GM21576 (cell line): ENCODE measurements around the gene PLEKHH1.
"Not testable (repeated sequence)": the region's sequence is repeated elsewhere in the genome, so short reads cannot be mapped to it uniquely, and the experiment has no call there.

Source experiments
- ATAC-seq: cut with Tn5 transposase; IDR thresholded peaks from one replicate; pipeline ENCODE4 v1.9.1; 2021; ENCODE audit warnings: mild to moderate bottlenecking, moderate library complexity; ENCODE audit not compliant: unreplicated experiment

PLEKHH1 gene

GRCh38 chr14:67529947-67530935 is 2.8 kb upstream of the PLEKHH1 start:
- no peak for ATAC-seq

DNA sequence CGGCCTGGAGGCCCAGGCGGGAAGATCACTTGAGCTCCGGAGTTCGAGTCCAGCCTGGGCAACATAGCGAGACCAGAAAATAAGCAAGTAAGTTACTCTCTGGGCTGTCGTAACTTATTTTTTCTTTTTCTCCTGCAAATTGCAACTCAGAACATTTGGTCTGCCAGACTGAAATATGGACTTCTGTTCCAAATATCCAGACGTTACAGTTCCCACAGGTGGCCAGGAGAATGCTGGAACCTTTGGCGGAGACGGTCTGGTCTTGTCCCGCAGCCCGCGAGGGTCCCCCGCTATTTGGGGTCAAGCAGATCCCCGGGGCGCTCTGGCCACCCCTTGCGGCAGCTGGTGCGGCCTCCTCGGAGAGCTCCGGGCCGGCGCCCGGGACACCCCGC is 488 bp upstream of the PLEKHH1 start:
- ATAC-seq: no peak

DNA sequence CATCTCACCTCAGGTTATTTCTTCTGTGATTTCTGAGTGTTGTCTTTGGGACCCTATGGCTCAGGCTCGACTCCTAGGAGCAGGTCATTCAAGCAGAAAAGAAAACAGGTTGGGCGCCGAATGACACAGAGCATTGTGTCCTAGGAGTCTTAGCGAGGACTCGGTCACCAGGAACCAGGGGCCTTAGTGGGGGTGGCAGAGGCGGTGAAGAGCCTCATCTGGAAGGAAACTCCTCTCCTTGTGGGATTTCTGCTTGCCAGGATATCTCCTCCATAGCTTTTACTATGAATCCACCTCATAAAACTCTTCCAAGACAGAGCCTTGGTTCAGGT is 630 bp downstream of the PLEKHH1 start:
- ATAC-seq: no peak

DNA sequence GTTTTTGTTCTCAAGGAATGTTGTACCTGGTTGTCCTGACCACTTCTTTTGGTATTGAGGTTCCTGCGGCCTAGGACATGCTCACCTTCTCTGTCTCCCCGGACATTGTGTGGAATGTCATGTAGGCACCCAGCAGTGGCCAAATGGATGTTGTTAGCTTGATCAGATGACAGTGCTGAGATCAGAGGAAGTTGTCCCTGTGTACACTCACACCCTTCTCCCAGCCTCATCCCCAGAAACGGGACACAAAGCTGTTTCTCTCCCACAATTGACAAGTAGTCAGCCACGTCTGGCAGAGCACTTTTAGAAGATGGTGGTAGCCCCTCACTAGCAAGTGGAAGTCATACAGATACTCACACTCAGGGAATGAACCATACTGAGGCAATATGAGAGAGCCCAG is 3.0 kb downstream of the PLEKHH1 start:
- ATAC-seq: no peak

GRCh38 chr14:67537736-67538135 is 4.6 kb downstream of the PLEKHH1 start:
- ATAC-seq: no peak

DNA sequence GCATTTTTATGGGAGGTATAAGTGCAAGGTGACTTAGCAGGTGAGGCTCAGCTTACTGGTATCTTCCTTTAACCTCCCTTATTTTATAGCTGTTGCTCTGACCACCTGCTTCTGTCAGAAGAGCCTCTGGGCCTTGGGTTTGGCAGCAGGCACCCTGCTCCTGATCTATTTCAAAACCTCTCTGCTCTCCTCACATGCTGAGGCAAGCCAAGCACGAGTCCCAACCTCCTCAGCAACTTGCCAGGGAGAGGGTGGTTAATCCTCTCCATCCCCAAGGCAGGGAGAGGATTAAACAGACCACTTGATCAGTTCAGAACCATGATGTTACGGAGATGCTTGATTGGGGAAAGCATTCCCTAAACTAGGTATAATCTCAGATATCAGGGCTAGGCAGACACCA is 5.4 kb downstream of the PLEKHH1 start:
- no peak for ATAC-seq

DNA sequence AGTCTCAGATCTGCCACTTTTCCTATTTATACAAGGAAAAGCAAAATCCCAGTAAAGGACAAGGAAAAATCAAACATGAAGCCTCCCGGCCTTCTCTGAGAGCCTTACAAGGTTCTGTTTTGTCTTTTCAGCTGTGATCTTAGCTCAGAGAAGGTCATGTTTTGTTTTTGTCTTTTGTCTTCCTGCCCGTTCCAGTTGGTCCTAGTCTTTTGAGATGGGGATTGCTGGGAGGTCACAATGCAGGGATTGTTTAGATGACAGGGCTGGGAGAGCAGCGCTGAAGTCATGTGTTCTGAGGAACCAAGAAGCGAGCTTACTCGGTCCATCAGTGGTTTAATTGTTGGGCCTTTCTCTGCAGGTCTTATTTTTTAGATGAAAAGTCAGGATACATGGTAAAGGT is 6.0 kb downstream of the PLEKHH1 start:
- no peak for ATAC-seq

- ATAC-seq: no peak
Observed at GRCh38 chr14:67541448-67542387, 8.6 kb downstream of the PLEKHH1 start.

- ATAC-seq: not testable (repeated sequence)
Observed at GRCh38 chr14:67542620-67543019, 9.5 kb downstream of the PLEKHH1 start.

DNA sequence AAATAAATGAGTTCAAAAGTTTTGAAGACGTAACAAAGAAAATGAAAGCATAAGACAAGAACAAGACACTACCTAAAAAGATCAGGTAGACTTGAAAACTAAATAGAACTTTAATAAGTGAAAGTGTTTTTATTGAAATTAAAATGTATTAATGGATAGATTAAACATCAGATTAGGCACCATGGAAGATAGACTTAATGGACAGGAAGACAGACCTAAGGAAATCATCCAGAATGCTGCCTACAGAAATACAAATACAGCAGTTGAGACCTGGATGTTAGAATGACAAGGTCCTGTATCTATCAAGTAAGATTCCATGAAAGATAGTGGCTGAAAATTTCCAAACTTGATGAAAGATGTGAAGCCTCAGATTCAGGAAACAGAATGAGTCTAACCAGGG is 11.5 kb downstream of the PLEKHH1 start:
- ATAC-seq: no peak

GRCh38 chr14:67547224-67547780 is 14.2 kb downstream of the PLEKHH1 start:
- ATAC-seq: no peak

GRCh38 chr14:67549734-67550133 is 16.6 kb downstream of the PLEKHH1 start:
- no peak for ATAC-seq

GRCh38 chr14:67551123-67551522 is 18.0 kb downstream of the PLEKHH1 start:
- no peak for ATAC-seq

GRCh38 chr14:67551940-67552339 is 18.9 kb downstream of the PLEKHH1 start:
- no peak for ATAC-seq

DNA sequence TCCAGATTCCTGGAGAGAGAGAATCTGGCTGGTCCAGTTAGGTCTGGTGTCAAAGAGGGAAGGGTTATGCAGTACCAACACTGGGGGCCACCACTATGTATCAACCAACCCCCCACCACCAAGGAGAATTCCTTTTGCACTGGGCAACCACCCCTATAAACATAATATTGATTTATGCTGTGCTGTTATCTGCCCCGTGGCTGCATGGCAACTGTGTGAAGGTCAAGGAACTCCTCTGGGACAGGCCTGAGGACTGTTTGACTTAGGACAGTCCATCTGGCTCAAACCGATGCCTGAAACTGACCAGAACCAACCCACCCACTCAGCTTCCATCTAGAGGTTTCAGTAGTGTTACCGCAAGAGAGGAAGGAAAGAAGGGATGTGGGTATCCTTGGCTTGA is 20.5 kb downstream of the PLEKHH1 start:
- no peak for ATAC-seq

DNA sequence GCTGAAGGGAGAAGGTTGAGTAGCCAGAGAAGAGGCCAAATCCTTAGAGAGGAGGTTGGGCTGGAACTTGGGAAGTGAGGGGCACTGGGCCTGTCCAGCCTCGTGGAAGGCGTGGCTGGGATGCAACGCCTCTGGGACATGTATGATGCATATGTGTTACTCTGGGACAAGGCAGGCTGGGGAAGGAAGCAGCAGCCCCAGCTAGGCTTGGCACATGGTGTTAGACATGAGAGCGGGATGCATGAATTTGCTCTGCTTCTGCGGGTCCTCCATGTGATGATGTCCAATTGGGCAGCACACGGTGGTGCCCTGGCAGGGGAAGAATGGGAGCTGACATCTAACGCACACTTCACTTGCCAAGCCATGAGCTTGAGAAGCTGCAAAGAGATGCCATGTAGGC is 21.3 kb downstream of the PLEKHH1 start:
- ATAC-seq: no peak

GRCh38 chr14:67555518-67556090 is 22.5 kb downstream of the PLEKHH1 start:
- ATAC-seq: no peak

DNA sequence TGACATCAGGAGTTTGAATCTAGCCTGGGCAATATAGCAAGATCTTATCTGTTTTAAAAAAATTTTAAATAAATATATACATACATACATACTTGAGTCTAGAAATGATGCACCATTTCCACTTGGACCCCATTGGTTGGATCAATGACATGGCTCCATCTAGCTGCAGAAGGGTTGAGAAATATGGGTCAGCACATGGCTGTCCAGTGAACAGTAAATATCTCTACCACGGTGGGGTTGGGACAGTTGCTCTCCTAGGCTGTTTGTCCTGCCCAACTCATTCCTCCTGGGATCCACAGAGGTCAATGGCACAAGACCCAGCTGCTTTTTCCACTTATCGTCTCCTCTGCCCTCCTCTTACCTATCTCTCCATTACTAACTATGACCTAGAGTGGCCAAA is 23.6 kb downstream of the PLEKHH1 start:
- no peak for ATAC-seq

DNA sequence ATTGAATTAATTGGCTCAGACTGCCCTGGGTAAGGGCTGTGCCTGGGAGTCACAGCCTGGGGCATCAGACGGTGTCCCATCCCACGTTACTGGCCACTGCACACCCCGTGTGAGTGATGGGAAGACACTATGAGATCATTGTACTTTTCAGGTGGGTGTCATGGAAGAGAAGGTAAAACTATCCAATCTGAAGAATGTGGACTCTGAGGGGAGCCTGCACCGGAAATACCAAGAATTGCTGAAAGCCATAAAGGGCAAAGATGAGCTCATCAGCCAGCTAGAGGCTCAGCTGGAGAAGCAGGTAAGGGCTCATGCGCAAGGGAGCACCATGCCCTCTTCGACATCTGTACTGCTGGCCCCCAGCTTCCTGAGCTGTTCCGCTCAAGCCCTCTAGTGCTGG is 24.0 kb downstream of the PLEKHH1 start:
- no peak for ATAC-seq

DNA sequence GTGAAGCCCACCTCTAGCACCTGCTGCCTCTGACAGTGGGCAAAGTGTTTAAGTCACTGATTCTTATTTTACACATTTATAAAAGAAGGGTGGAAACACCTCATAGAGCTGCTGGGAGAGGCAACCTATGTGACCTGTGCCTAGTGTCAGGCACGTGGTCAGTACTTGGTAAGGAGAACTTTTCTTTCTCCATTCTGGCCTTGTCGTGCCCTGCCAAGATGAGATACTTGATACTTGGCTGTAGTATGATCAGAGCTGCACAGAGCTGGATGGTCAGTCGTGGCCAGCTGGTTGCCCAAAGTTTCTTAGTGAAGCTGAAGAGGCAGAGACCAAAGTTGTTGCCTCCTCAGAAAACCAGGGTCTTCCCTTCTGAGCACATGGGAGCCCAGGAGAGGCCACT is 24.6 kb downstream of the PLEKHH1 start:
- ATAC-seq: no peak

DNA sequence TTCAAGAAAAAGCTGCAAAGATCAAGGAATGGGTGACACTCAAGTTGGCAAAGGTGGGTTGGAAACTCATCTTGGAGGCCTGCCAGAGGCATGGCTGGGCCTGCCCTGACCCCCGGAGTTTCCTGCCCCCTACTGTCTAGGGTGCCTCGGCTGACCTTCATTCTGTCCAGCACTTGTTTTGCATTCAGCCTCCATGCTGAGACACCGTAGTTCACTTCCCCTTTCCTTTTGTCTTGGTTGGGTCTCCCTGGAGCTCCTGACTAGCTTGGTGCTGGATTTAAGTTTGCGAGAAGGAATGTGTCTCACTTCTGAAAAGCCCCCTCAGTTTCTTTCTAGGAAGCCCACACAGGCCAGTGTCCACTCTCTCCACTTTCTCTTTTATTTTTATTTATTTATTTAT is 26.5 kb downstream of the PLEKHH1 start:
- ATAC-seq: no peak
